ENCODE results near the gene EVC2.
"Not testable (repeated sequence)": the region's sequence is repeated elsewhere in the genome, so short reads cannot be mapped to it uniquely, and the experiment has no call there.

EVC2 gene

DNA sequence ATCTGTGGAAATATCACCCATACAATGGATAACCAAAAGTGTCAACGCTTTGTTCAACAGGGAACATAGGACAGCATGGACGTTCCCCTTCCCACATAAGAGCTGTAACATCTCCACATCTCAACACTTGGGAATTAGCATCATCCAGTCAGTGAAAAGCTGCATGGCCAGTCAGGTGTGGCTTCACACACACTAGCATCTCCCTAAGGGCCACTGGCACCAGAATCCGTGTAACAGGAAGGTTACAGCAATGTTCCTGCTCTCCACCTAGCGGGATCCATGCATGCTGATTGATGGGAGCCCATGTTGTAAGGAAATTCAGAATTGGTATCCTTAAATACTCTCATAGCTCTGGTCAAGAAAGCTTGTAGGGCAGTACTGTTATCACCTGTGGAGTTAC lies 78.8 kb downstream of the EVC2 start:
- no peak for DNase-seq (ENCODE audit: low spot score)

GRCh38 chr4:5626913-5627312 lies 81.4 kb downstream of the EVC2 start:
- no peak for DNase-seq (ENCODE audit: low spot score)

GRCh38 chr4:5622596-5622995 lies 85.8 kb downstream of the EVC2 start:
- no peak for DNase-seq (ENCODE audit: low spot score)

DNA sequence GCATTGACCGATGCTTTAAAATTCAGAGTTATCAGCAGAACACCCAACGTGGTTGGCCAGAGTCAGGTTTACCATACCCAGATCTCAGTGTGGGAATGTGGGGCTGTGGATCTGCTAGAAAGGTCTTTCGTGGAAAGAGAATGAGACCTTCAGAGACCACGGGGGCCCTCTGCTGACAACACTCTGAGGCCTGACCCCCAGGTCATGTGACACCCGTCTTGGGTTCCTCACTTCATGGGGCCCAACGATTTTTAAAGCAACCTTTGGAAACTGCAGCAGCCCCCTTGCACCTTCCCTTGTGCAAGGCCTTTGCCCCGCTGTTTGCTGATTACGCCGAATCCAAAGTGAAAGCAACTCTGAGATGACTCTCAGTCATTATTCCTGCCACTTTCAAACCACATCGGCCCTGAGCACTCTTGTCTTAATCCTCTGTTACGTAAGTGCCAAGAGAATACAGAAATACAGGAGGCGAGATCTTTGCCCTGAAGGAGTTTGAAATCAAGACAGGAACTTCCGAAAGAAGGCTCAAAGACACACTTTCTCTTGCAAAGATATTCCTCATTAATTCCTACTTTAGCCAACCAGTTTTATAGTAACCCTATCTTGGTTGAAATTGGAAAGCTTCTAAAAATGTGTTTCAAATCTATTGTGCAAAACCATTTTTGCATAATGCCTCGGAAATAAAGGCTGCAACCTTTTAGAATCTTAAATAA lies 88.3 kb downstream of the EVC2 start:
- DNase-seq (ENCODE audit: low spot score) = no peak

GRCh38 chr4:5618051-5618960 lies 90.1 kb downstream of the EVC2 start:
- no peak for DNase-seq (ENCODE audit: low spot score)

DNA sequence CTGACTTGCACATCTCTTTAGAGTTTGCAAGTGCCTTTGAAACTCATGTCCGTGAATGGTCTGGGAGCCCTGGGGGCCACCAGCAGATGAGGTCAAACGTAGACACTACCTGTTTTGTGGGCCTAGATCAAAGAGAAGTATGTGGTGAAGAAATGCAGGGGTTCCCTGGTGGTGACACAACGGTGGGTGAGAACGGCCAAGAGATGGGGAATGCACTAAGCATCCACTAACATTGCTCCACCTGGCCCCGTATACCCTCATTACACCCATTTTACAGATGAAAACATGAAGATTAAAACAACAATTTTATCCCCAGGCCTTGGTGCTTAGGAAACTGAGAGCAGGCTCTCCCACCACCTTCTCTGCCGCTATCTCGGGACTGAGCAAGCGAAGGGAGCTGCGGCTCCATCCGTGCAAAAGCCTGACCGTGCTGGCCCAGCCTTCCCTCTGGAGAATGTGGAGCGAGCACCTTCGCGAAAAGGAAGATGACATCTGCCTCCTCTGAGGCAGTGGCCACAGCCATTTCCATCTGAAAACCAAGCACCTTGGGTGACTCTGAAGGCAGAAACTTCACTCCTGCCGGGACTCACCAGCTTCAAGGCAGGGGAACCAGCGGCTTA lies 91.9 kb downstream of the EVC2 start:
- DNase-seq (ENCODE audit: low spot score) = no peak

GRCh38 chr4:5615496-5616075 lies 92.8 kb downstream of the EVC2 start:
- no peak for DNase-seq (ENCODE audit: low spot score)

DNA sequence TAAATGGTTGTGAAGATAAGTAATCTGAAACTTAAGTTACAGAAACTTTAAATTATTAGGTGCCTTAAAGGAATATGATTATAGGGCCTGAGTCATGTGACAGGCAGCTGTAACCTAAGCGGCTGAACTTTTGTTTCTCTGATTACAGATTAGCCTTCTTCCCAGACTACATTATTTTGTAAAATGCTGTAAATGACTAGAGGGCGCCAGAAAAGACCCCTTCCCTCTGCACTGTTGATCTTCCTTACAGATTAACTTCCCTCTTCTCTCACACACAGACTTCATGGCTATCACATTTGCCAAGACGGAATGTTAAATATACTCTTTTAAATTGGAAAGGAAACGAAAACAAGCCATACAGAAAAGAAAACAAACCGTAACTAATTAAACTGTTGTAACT lies 96.6 kb downstream of the EVC2 start:
- no peak for DNase-seq (ENCODE audit: low spot score)

DNA sequence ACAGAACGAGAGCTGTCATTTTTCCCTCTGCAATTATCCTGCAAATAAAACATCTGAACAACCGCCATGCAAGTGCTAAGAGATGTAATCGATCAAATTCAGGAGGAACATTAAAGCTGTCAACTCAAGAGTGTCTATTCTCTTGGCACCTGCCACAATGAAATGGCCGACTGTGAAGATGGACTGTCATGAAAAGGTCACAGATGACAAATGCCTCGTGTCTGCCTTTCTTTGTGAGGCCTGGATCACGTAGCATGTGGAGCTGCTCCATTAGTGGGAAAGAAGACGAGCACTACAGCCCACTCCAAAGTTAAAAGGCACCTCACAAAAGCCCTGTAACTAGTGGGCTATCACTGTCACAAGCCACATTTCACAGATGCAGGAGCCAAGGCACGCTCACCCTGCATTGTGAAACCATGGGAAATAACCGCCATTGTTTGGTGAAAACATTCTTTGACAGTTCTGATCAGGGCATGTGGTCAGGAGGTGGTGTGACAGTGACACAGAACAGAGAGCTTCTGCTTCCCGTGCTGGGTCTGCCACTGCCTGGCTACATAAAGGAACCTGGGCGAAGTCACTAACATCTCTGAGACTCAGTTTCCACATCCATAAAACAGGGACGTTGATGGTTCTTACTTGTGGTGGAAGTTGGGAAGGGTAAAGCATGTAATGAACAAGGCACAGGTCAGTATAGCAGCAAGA lies 98.9 kb downstream of the EVC2 start:
- DNase-seq (ENCODE audit: low spot score) = no peak

GRCh38 chr4:5593828-5594227 lies 114.5 kb downstream of the EVC2 start:
- not testable (repeated sequence) for DNase-seq (ENCODE audit: low spot score)

GRCh38 chr4:5592272-5592671 lies 116.1 kb downstream of the EVC2 start:
- no peak for DNase-seq (ENCODE audit: low spot score)

GRCh38 chr4:5589495-5589894 lies 118.9 kb downstream of the EVC2 start:
- DNase-seq (ENCODE audit: low spot score) = no peak

DNA sequence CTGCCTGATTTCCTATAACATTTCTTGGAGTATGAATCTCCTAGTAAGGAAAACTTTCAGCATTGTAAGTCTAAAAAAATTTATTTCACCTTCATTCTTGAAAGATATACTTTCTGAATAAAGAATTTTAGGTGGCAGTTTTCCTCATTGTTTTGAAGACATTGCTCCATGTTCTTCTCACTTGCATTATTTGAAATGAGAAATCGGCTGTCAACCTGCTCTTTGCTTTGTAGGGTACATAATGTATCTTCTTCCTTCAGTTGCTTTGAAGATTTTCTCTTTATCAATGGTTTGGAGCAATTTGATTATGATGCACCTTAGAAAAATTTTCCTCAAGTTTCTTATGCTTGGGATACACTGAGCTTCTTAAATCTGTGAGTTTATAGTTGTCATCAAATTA lies 120.3 kb downstream of the EVC2 start:
- DNase-seq (ENCODE audit: low spot score) = no peak

- DNase-seq (ENCODE audit: low spot score) = no peak
These were observed 132.4 kb downstream of the EVC2 start for GRCh38 chr4:5575941-5576340.

- no peak for DNase-seq (ENCODE audit: low spot score)
These were observed 134.0 kb downstream of the EVC2 start for GRCh38 chr4:5574386-5574785.

- no peak for DNase-seq (ENCODE audit: low spot score)
These were observed 134.4 kb downstream of the EVC2 start for GRCh38 chr4:5573965-5574364.

DNA sequence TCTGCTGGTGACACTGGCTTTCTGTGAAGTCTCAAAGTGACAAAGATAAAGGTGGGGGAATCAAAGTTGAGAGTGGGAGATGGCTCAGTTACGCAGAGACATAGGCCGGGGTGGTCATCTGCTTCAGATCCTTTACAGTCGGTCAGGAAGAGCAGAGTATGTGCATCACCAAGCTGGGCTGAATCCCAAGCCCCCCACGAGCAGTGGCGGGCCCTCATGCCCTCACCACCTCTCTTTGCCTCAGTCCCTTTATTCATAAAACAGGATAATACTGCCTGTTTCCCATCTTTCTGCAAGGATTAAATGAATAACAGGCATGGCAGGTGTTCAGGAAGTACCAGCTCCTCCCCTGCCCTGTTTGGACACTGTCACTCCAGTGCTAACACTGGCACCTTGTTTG lies 135.6 kb downstream of the EVC2 start:
- DNase-seq (ENCODE audit: low spot score) = no peak

DNA sequence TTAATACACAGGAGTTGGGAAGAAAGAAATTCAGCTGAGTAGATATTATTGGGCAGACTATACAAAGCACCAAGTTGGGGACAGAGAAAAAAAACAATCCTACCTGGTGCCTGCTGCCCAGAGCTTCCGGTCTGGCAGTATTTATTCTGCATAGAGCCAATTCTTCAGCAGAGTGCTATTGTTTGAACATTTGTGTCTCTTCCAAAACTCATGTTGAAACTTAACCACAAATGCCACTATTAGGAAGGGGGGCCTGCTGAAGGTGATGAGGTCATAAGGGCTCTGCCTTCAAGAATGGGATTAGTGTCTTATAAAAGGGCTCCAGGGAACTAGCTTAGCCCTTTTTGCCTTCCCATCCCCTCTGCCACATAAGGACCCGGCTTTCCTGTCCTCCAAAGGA lies 136.2 kb downstream of the EVC2 start:
- no peak for DNase-seq (ENCODE audit: low spot score)

DNA sequence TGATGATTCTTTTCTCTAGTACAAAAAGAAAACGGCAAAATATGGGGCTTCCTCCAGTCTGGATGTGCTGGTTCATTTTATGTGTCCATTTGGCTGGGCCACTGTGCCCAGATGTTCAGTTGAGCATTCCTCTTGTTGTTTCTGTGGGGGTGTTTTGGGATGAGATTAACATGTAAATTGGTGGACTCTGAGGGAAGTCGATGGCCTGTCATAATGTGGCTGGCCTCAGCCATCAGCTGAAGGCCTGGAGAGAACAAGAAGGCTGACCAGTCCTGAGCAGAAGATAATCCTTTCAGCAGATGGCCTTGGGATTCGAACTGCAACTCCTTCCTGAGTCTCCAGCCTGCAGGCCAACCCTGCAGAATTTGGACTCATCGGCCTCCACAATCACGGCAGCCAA lies 136.7 kb downstream of the EVC2 start:
- DNase-seq (ENCODE audit: low spot score) = no peak

GRCh38 chr4:5569451-5569850 lies 138.9 kb downstream of the EVC2 start:
- DNase-seq (ENCODE audit: low spot score) = no peak

- no peak for DNase-seq (ENCODE audit: low spot score)
These were observed 139.4 kb downstream of the EVC2 start for GRCh38 chr4:5568931-5569330.

DNA sequence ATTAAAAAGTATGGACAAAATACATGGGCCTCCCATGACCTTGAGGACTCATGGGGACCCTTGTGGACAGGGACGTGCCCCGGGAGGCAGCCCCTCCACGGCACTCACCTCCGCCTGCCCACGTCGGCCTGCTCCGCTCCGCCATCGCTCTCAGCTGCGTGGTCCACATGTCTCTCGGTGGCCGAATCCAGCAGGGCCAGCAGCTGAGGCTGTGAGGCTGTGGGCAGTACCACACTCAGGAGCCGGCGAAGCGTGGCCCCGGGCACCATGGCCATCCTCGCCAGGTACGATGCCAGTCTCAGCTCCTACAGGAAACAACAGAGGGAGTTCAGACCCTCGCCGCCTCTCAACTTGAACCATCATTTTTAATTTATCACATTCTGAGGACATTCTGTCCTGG lies 140.0 kb downstream of the EVC2 start:
- DNase-seq (ENCODE audit: low spot score) = no peak
